Thyroid gland (tissue), 4 donors: ENCODE results near the gene FOXP3.

Experiments
- CTCF ChIP-seq, 6 experiments: fragments of 200-600 bp in 3 of 6; fragments of 450-650 bp in 3 of 6; sonication (generic) in 3 of 6; IDR thresholded peaks; one replicate each; pipeline ENCODE4 v1.5.1; 2016 to 2019; ENCODE audit warnings: antibody characterized with exemption in 6 of 6, mild to moderate bottlenecking in 2 of 6, inconsistent platforms in 1 of 6, moderate library complexity in 1 of 6
- POLR2A ChIP-seq, 2 donors: fragments of 450-650 bp; IDR thresholded peaks; one replicate each; pipeline ENCODE4 v1.6.1; 2017; ENCODE audit warnings: antibody characterized with exemption in 2 of 2, mild to moderate bottlenecking in 2 of 2, moderate library complexity in 1 of 2

- TF ChIP-seq CTCF (IDR thresholded peaks at IDR 0.05): no peak
- TF ChIP-seq POLR2A (IDR thresholded peaks at IDR 0.05): no peak
Observed at GRCh38 chrX:49226946-49227345, 37.6 kb downstream of the FOXP3 start.
